Ovary (tissue), 9 donors: ENCODE results near the gene MDP1. TPM values are rescaled to one million over a fixed set of nuclear protein-coding genes. Genes with fewer than 3 reads are reported as not detected.

Source experiments
- DNase-seq, 5 donors: peaks; one replicate each; pipeline ENCODE4 v3.0.0-alpha.2; 2019 to 2020
- H3K27ac ChIP-seq, 2 donors: fragments of 200-600 bp; one replicate each; pipeline versions ENCODE4 v1.5.1 to v1.8.0; 2019 to 2022
- H3K27me3 ChIP-seq: fragments of 200-600 bp; one replicate; pipeline ENCODE4 v1.8.0; 2022
- H3K36me3 ChIP-seq: fragments of 200-600 bp; sonication (generic); one replicate; pipeline ENCODE4 v1.5.1; 2019
- H3K4me1 ChIP-seq: one replicate; pipeline ENCODE4 v1.8.1; 2013; ENCODE audit warnings: mild to moderate bottlenecking, moderate library complexity; ENCODE audit not compliant: insufficient read depth
- H3K4me3 ChIP-seq: fragments of 200-600 bp; sonication (generic); one replicate; pipeline ENCODE4 v1.5.1; 2017
- H3K9me3 ChIP-seq, 2 donors: fragments of 200-600 bp in 1 of 2; sonication (generic) in 1 of 2; one replicate each; pipeline versions ENCODE4 v1.5.1 to v1.8.1; 2013 to 2019; ENCODE audit warnings: mild to moderate bottlenecking in 1 of 2, moderate library complexity in 1 of 2
- EP300 ChIP-seq: sonication (generic); formaldehyde crosslinking; IDR thresholded peaks from one replicate; pipeline ENCODE4 v1.6.1; 2017; ENCODE audit warnings: antibody characterized with exemption
- POLR2A ChIP-seq: fragments of 450-650 bp; IDR thresholded peaks from one replicate; pipeline ENCODE4 v1.6.1; 2017; ENCODE audit warnings: antibody characterized with exemption, mild to moderate bottlenecking, moderate library complexity
- WGBS, 3 donors: extraction: QIAGEN DNeasy Blood & Tissue Kit in 1 of 3; methylation state at CpG; one replicate each; pipeline versions ENCODE4 v1.1.5 to v1.1.7; 2013 to 2017; 5-methylcytosine and 5-hydroxymethylcytosine counted together
- intact Hi-C, 4 donors: fragments of 100-400 bp; cut with DNase I; formaldehyde crosslinking; loops; one replicate each; pipeline versions ENCODE4 v1.11.0 to v1.15.1; 2022 to 2023
- polyA plus RNA-seq, 2 donors: library from polyadenylated mRNA; stranded (reverse); fragments of 200-250 nt in 1 of 2; fragments of 350-450 nt in 1 of 2; fragmentation: Illumina TruSeq in 1 of 2; extraction: RNeasy Lipid Tissue Mini Kit (QIAGEN cat#74804) in 1 of 2; gene quantifications; one replicate each; pipeline ENCODE4 v1.2.3, GENCODE V29; 2013 to 2014
- small RNA-seq: library from RNA; depleted of rRNA; stranded (forward); fragments of <200 nt; gene quantifications from one replicate; pipeline ENCODE3, GENCODE V24; 2016
- total RNA-seq, 7 donors: library from RNA; depleted of rRNA in 2 of 7; stranded (reverse); fragments of >200 nt in 2 of 7; fragmentation: NEBNext Ultra II Directional in 3 of 7; extraction: Animal tissue kit (Norgen Biotek cat#: 25700) in 3 of 7; gene quantifications; one replicate each; pipeline versions ENCODE4 v1.1.0 to v1.2.4, GENCODE V29; 2016 to 2023
- TF ChIP-seq, protein P1 (sequence below), 3 donors: fragments of 450-650 bp in 2 of 3; fragments of 200-600 bp in 1 of 3; IDR thresholded peaks; one replicate each; pipeline versions ENCODE4 v1.5.1 to v1.8.0; 2016 to 2022; ENCODE audit warnings: antibody characterized with exemption in 3 of 3, mild to moderate bottlenecking in 1 of 3
- donor health status: DM: no; HTN: no; CAD: no; lungs with moderate emphysema.
- donor health status: DM: no; HTN: no; CAD: no.
- donor health status: Bipolar disorder and iron deficiency.
- donor health status: DM: yes; HTN: yes; CAD: no.
- donor health status: DM: no; HTN: no; CAD: no.
- donor health status: DM: yes; HTN: yes; CAD: no.

Gene MDP1
- total and polyA plus RNA-seq, 9 donors, result 15.5 to 32.6 (median 19.4) TPM

DNA sequence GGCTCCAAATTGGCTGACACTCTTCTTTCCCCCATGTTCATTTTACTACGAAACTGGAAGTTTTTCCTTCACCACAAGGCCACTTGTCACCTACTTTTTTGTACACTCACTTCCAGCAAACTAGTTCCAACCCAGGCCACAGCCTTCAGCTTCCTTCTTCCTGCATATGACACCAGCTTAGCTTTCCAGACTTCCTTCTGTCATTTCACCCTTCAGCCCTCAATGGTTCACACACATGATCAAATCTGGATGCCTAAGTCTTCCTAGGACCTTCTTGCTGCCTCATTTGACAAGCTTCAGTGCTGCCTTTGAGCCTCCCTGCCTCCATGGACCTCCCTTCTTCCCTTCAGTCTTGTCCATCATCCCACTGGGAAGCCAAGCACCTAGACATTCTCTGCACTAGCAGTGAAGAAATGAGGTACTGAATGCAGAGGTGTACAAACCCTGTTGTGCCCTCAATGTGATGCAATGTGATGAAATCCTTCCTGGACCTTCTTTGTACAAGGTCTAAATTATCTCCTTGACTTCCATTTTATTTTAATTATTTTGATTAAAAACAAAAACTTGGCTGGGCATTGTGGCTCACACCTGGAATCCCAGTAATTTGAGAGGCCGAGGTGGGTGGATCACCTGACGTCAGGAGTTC lies 48.3 kb downstream of the MDP1 start:
- 69 to 85% (median 77%) methylated on average over 3 of the region's 3 CpGs for WGBS, 3 donors
- TF ChIP-seq POLR2A, result no peak
- no peak for TF ChIP-seq EP300
- no peak overlapping the region for H3K4me3 ChIP-seq
- H3K9me3 ChIP-seq, result no peaks in the 10 kb centered on the region
- no peak for DNase-seq
- H3K27me3 ChIP-seq, result no peaks in the 10 kb centered on the region
- H3K4me1 ChIP-seq, result peaks cover 16% of the 10 kb centered on the region
- H3K36me3 ChIP-seq, result no peaks in the 10 kb centered on the region
- H3K27ac ChIP-seq, result no peak overlapping the region
- intact Hi-C loops, result no loop called here

DNA sequence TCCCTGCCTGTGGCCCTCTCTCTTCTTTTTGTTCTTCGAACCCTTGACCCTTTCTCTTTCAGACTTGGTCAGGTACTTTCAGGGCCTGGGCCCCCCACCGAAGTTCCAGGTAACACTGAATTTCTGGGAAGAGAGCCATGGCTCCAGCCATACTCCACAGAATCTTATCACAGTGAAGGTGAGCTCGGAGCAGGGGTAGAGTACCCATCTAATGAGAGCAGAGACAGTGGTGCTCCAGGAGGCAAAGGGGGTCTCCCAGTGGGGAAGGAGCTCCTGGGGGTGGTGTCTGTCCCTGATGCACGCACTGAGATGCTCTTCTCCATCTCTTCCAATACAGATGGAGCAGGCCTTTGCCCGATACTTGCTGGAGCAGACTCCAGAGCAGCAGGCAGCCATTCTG lies 50.1 kb downstream of the MDP1 start:
- Histone ChIP-seq H3K27me3 (no peaks in the 10 kb centered on the region), H3K4me1 (peaks cover 8% of the 10 kb centered on the region), H3K27ac (no peak overlapping the region), H3K9me3 (no peaks in the 10 kb centered on the region), H3K4me3 (no peak overlapping the region), H3K36me3 (no peaks in the 10 kb centered on the region)
- WGBS, 3 donors, result 86 to 90% (median 88%) methylated on average over 5 of the region's 5 CpGs
- TF ChIP-seq, protein P1, sequence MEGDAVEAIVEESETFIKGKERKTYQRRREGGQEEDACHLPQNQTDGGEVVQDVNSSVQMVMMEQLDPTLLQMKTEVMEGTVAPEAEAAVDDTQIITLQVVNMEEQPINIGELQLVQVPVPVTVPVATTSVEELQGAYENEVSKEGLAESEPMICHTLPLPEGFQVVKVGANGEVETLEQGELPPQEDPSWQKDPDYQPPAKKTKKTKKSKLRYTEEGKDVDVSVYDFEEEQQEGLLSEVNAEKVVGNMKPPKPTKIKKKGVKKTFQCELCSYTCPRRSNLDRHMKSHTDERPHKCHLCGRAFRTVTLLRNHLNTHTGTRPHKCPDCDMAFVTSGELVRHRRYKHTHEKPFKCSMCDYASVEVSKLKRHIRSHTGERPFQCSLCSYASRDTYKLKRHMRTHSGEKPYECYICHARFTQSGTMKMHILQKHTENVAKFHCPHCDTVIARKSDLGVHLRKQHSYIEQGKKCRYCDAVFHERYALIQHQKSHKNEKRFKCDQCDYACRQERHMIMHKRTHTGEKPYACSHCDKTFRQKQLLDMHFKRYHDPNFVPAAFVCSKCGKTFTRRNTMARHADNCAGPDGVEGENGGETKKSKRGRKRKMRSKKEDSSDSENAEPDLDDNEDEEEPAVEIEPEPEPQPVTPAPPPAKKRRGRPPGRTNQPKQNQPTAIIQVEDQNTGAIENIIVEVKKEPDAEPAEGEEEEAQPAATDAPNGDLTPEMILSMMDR (IDR thresholded peaks at IDR 0.05), result no peak
- TF ChIP-seq EP300 (no peak), POLR2A (no peak)
- no peak for DNase-seq
- intact Hi-C loops, result no loop called here

DNA sequence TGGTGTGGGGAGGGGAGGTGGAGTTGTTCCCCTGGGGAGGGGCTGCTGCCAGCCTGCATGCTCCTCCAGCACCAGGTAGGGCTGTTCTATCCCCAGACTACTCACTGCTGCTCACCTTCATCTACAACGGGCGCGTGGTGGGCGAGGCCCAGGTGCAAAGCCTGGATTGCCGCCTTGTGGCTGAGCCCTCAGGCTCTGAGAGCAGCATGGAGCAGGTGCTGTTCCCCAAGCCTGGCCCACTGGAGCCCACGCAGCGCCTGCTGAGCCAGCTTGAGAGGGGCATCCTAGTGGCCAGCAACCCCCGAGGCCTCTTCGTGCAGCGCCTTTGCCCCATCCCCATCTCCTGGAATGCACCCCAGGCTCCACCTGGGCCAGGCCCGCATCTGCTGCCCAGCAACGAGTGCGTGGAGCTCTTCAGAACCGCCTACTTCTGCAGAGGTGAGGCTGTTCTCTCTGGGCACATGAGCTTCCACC lies 51.3 kb downstream of the MDP1 start:
- intact Hi-C loops, result loop anchor here in 1 of 4 donors (5.0 kb wide), 1 partner anchor 107 kb away; no protein-coding TSS in a partner anchor
- H3K4me1 ChIP-seq, result peaks cover 8% of the 10 kb centered on the region

More for the DNA sequence above, 51.3 kb downstream of the MDP1 start:
- H3K27ac ChIP-seq, result no peak overlapping the region
- WGBS, 3 donors, result 83 to 86% (median 85%) methylated on average over 12 to 14 of the region's 14 CpGs
- no peaks in the 10 kb centered on the region for H3K27me3 ChIP-seq
- no peak for TF ChIP-seq EP300
- TF ChIP-seq POLR2A, result no peak
- TF ChIP-seq, protein P1 (IDR thresholded peaks at IDR 0.05), result no peak
- no peaks in the 10 kb centered on the region for H3K9me3 ChIP-seq
- no peak overlapping the region for H3K4me3 ChIP-seq
- no peaks in the 10 kb centered on the region for H3K36me3 ChIP-seq
- DNase-seq, result no peak

Small RNA genes within 50 kb of the gene (small RNA-seq; reads per million reads assigned to genes)
- gene AL136295.4 (not detected), gene CHMP4A (not detected), gene IPO4 (not detected), gene IRF9 (not detected), gene MDP1 (not detected)

Other genes starting within 250 kb of the MDP1 start
Only the 30 nearest of the 34 such genes appear.
- 1 to 10 TPM in 1 of 7 donors, under 1 TPM in 5, not detected in 1; 0.08 to 1.3 (median 0.37) TPM for gene CARMIL3, start 164.1 kb downstream of the MDP1 start, total RNA-seq
- gene CARMIL3, start 164.1 kb downstream of the MDP1 start, polyA plus RNA-seq, result under 1 TPM; 0.08 to 0.10 TPM
- gene CPNE6, start 144.5 kb downstream of the MDP1 start, total RNA-seq, result under 1 TPM in 1 of 7 donors, not detected in 6; 0.71 TPM
- under 1 TPM; 0.08 to 0.55 TPM for gene CPNE6, start 144.5 kb downstream of the MDP1 start, polyA plus RNA-seq
- 10 to 100 TPM in 1 of 7 donors, 1 to 10 TPM in 6; 2.4 to 66.8 (median 5.4) TPM for gene PCK2, start 121.8 kb downstream of the MDP1 start, total RNA-seq
- 1 to 10 TPM; 3.1 to 5.6 TPM for gene PCK2, start 121.8 kb downstream of the MDP1 start, polyA plus RNA-seq
- 10 to 100 TPM; 34.7 to 71.4 (median 51.5) TPM for gene DCAF11, start 101.3 kb downstream of the MDP1 start, total RNA-seq
- 10 to 100 TPM; 38.7 to 62.4 TPM for gene DCAF11, start 101.3 kb downstream of the MDP1 start, polyA plus RNA-seq
- 1 to 10 TPM; 1.0 to 4.1 (median 2.8) TPM for gene NRL, start 101.1 kb downstream of the MDP1 start, total RNA-seq
- gene NRL, start 101.1 kb downstream of the MDP1 start, polyA plus RNA-seq, result 1 to 10 TPM in 1 of 2 donors, under 1 TPM in 1; 0.78 to 2.8 TPM
- 1 to 10 TPM in 1 of 7 donors, under 1 TPM in 4, not detected in 2; 0.57 to 1.2 (median 0.77) TPM for gene FITM1, start 85.4 kb downstream of the MDP1 start, total RNA-seq
- under 1 TPM in 1 of 2 donors, not detected in 1; 0.80 TPM for gene FITM1, start 85.4 kb downstream of the MDP1 start, polyA plus RNA-seq
- 100 to 1,000 TPM in 6 of 7 donors, 10 to 100 TPM in 1; 93.6 to 193 (median 168) TPM for gene PSME1, start 79.9 kb downstream of the MDP1 start, total RNA-seq
- 100 to 1,000 TPM; 220 to 261 TPM for gene PSME1, start 79.9 kb downstream of the MDP1 start, polyA plus RNA-seq
- 10 to 100 TPM; 13.0 to 26.3 (median 17.3) TPM for gene EMC9, start 74.5 kb downstream of the MDP1 start, total RNA-seq
- 10 to 100 TPM in 1 of 2 donors, 1 to 10 TPM in 1; 5.1 to 30.7 TPM for gene EMC9, start 74.5 kb downstream of the MDP1 start, polyA plus RNA-seq
- 100 to 1,000 TPM in 3 of 7 donors, 10 to 100 TPM in 4; 34.7 to 129 (median 95.6) TPM for gene PSME2, start 69.5 kb downstream of the MDP1 start, total RNA-seq
- gene PSME2, start 69.5 kb downstream of the MDP1 start, polyA plus RNA-seq, result 100 to 1,000 TPM in 1 of 2 donors, 10 to 100 TPM in 1; 82.5 to 160 TPM
- gene RNF31, start 68.6 kb downstream of the MDP1 start, total RNA-seq, result 10 to 100 TPM; 19.2 to 74.4 (median 61.4) TPM
- gene RNF31, start 68.6 kb downstream of the MDP1 start, polyA plus RNA-seq, result 10 to 100 TPM; 36.1 to 40.0 TPM
- gene IRF9, start 54.8 kb downstream of the MDP1 start, total RNA-seq, result 100 to 1,000 TPM in 1 of 7 donors, 10 to 100 TPM in 6; 31.6 to 151 (median 72.7) TPM
- gene IRF9, start 54.8 kb downstream of the MDP1 start, polyA plus RNA-seq, result 100 to 1,000 TPM in 1 of 2 donors, 10 to 100 TPM in 1; 87.4 to 212 TPM
- gene REC8, start 44.0 kb downstream of the MDP1 start, total RNA-seq, result 10 to 100 TPM in 4 of 7 donors, 1 to 10 TPM in 3; 6.2 to 75.4 (median 13.5) TPM
- 1 to 10 TPM; 4.9 to 5.1 TPM for gene REC8, start 44.0 kb downstream of the MDP1 start, polyA plus RNA-seq
- 10 to 100 TPM; 12.3 to 50.9 (median 34.0) TPM for gene IPO4, start 27.2 kb downstream of the MDP1 start, total RNA-seq
- 10 to 100 TPM in 1 of 2 donors, 1 to 10 TPM in 1; 5.6 to 11.3 TPM for gene IPO4, start 27.2 kb downstream of the MDP1 start, polyA plus RNA-seq
- gene TM9SF1, start 20.6 kb downstream of the MDP1 start, total RNA-seq, result 10 to 100 TPM; 34.9 to 65.6 (median 44.9) TPM
- gene TM9SF1, start 20.6 kb downstream of the MDP1 start, polyA plus RNA-seq, result 10 to 100 TPM; 32.3 to 40.0 TPM
- gene TSSK4, start 10.4 kb downstream of the MDP1 start, total RNA-seq, result 1 to 10 TPM in 2 of 7 donors, under 1 TPM in 2, not detected in 3; 0.45 to 1.1 (median 0.90) TPM
- under 1 TPM in 1 of 2 donors, not detected in 1; 0.06 TPM for gene TSSK4, start 10.4 kb downstream of the MDP1 start, polyA plus RNA-seq
- gene CHMP4A, start 2.6 kb downstream of the MDP1 start, total RNA-seq, result 10 to 100 TPM; 26.8 to 57.5 (median 41.0) TPM
- 100 to 1,000 TPM in 1 of 2 donors, 10 to 100 TPM in 1; 56.1 to 105 TPM for gene CHMP4A, start 2.6 kb downstream of the MDP1 start, polyA plus RNA-seq
- gene NEDD8, start 16.3 kb upstream of the MDP1 start, total RNA-seq, result 100 to 1,000 TPM in 6 of 7 donors, 10 to 100 TPM in 1; 69.7 to 155 (median 124) TPM
- gene NEDD8, start 16.3 kb upstream of the MDP1 start, polyA plus RNA-seq, result 100 to 1,000 TPM; 180 to 301 TPM
- 10 to 100 TPM; 46.2 to 64.7 (median 57.7) TPM for gene GMPR2, start 16.9 kb upstream of the MDP1 start, total RNA-seq
- 10 to 100 TPM; 66.3 to 85.7 TPM for gene GMPR2, start 16.9 kb upstream of the MDP1 start, polyA plus RNA-seq
- gene TINF2, start 26.6 kb upstream of the MDP1 start, total RNA-seq, result 10 to 100 TPM; 45.8 to 87.2 (median 58.5) TPM
- gene TINF2, start 26.6 kb upstream of the MDP1 start, polyA plus RNA-seq, result 10 to 100 TPM; 36.5 to 72.0 TPM
- 100 to 1,000 TPM in 1 of 7 donors, 1 to 10 TPM in 6; 3.1 to 152 (median 8.0) TPM for gene TGM1, start 47.1 kb upstream of the MDP1 start, total RNA-seq
- 1 to 10 TPM; 1.1 to 1.7 TPM for gene TGM1, start 47.1 kb upstream of the MDP1 start, polyA plus RNA-seq
- gene RABGGTA, start 55.5 kb upstream of the MDP1 start, total RNA-seq, result 10 to 100 TPM; 19.7 to 48.3 (median 23.2) TPM
- gene RABGGTA, start 55.5 kb upstream of the MDP1 start, polyA plus RNA-seq, result 10 to 100 TPM in 1 of 2 donors, 1 to 10 TPM in 1; 7.9 to 20.1 TPM
- gene DHRS1, start 83.7 kb upstream of the MDP1 start, total RNA-seq, result 10 to 100 TPM; 16.0 to 35.6 (median 21.4) TPM
- 10 to 100 TPM; 12.8 to 17.9 TPM for gene DHRS1, start 83.7 kb upstream of the MDP1 start, polyA plus RNA-seq
- gene NOP9, start 83.8 kb upstream of the MDP1 start, total RNA-seq, result 10 to 100 TPM; 12.0 to 28.6 (median 22.5) TPM
- 10 to 100 TPM in 1 of 2 donors, 1 to 10 TPM in 1; 9.2 to 22.1 TPM for gene NOP9, start 83.8 kb upstream of the MDP1 start, polyA plus RNA-seq
- gene CIDEB, start 91.9 kb upstream of the MDP1 start, total RNA-seq, result 10 to 100 TPM; 13.8 to 38.4 (median 22.6) TPM
- 10 to 100 TPM; 17.1 to 29.0 TPM for gene CIDEB, start 91.9 kb upstream of the MDP1 start, polyA plus RNA-seq
- gene LTB4R2, start 94.1 kb upstream of the MDP1 start, total RNA-seq, result 10 to 100 TPM in 1 of 7 donors, 1 to 10 TPM in 6; 4.5 to 10.1 (median 5.5) TPM
- 1 to 10 TPM in 1 of 2 donors, under 1 TPM in 1; 0.85 to 1.8 TPM for gene LTB4R2, start 94.1 kb upstream of the MDP1 start, polyA plus RNA-seq
- 1 to 10 TPM; 4.4 to 9.4 (median 7.7) TPM for gene LTB4R, start 95.4 kb upstream of the MDP1 start, total RNA-seq
- gene LTB4R, start 95.4 kb upstream of the MDP1 start, polyA plus RNA-seq, result 1 to 10 TPM; 2.9 to 7.1 TPM
- 10 to 100 TPM in 5 of 7 donors, 1 to 10 TPM in 2; 7.8 to 33.3 (median 11.3) TPM for gene ADCY4, start 119.0 kb upstream of the MDP1 start, total RNA-seq
- 10 to 100 TPM; 15.0 to 19.7 TPM for gene ADCY4, start 119.0 kb upstream of the MDP1 start, polyA plus RNA-seq
- gene RIPK3, start 123.9 kb upstream of the MDP1 start, total RNA-seq, result 1 to 10 TPM in 5 of 7 donors, under 1 TPM in 2; 0.61 to 3.2 (median 1.1) TPM
- 1 to 10 TPM; 1.5 to 2.8 TPM for gene RIPK3, start 123.9 kb upstream of the MDP1 start, polyA plus RNA-seq
- 100 to 1,000 TPM in 5 of 7 donors, 10 to 100 TPM in 2; 74.1 to 288 (median 186) TPM for gene NFATC4, start 152.1 kb upstream of the MDP1 start, total RNA-seq
- gene NFATC4, start 152.1 kb upstream of the MDP1 start, polyA plus RNA-seq, result 100 to 1,000 TPM in 1 of 2 donors, 10 to 100 TPM in 1; 25.9 to 157 TPM
- 10 to 100 TPM; 22.5 to 76.0 (median 63.6) TPM for gene NYNRIN, start 182.9 kb upstream of the MDP1 start, total RNA-seq
- gene NYNRIN, start 182.9 kb upstream of the MDP1 start, polyA plus RNA-seq, result 10 to 100 TPM; 22.0 to 26.2 TPM